HG03108 (cell line): ENCODE measurements around the gene SAG.
"Not testable (repeated sequence)": the region's sequence is repeated elsewhere in the genome, so short reads cannot be mapped to it uniquely, and the experiment has no call there.

Experiments
- ATAC-seq: cut with Tn5 transposase; IDR thresholded peaks from one replicate; pipeline ENCODE4 v1.9.1; 2021; ENCODE audit warnings: moderate library complexity; ENCODE audit not compliant: unreplicated experiment

SAG gene

DNA sequence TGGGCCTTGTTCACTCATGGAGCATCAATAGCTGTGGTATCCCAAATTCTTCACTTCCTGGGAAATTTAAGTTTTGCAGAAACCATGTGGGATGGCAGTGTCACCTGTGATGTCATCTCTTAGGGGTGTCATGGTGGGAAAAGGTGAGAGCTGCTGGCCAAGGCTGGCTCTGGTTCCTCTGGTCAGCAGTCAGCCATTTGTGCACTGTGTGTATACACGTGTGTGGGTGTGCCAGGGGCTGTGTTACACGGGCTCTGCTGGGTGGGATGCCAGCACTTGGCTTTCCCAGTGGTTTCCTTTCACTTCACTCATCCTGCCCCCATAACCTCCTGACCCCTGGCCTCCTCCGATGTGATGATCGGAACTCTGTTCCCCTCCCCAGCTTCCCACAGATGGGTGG is 21.3 kb downstream of the SAG start:
- ATAC-seq = no peak

DNA sequence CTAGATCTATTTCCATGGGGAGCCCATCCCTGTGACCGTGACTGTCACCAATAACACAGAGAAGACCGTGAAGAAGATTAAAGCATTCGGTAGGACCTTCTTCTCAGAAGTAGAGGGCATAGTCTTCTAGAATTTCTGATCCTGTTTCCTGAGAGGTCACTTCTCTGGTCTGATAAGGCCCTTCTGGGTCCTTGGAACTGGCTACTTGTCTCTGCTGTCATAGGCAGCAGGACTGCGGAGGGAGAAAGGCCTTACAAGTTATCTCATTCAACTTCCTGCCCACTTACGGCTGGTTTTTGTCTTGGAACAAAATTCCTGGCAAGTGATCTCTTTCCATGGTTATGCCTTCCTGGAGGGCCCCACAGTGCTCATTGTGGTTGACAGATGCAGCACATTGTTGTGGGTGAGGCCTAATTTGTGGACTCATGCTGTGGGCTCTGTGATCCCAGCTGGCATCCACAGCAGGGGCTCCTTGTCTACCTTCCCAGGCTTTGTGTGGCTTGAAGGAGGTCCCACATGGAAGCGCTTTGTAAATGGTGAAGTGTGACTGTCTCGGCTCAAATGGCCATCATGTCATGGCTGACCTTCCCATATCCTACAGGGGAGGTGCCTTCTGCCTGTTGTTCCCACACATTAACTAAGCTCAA is 22.0 kb downstream of the SAG start:
- no peak for ATAC-seq

DNA sequence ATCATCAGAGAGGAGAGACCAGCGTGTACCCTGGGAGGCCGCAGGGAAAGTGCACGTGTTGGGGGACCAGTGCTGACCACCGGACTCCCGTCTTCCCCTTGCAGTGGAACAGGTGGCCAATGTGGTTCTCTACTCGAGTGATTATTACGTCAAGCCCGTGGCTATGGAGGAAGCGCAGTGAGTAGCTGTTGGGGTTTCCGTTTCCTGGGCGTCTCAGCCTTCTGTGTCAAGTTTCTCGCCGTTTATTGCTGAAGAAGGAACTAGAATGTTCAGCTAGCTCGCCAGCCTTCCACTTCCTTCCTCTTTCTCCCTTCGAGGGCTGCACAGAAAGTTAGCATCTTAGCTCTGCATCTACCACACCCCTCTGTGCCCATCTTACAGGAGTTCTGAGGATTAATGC is 23.9 kb downstream of the SAG start:
- peak; percentile 88 for ATAC-seq

DNA sequence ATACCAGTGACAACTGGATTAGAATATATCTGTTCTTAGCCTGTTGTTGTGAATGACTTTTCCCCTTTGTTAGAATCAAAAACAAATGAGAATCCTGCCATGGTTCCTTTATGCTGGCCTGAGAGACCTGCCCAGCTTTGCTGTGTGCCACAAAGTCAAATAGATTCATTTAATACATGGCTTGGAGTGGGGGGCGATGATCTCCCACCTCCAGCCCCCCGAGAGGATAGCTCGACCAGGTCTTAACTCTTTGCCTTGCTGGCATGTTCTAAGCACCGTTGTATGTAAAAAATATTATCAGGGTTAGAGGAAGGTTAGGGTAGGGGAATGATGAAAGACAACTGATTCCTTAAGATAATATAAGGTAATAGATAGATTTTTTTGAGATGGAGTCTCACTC is 24.5 kb downstream of the SAG start:
- ATAC-seq = no peak

DNA sequence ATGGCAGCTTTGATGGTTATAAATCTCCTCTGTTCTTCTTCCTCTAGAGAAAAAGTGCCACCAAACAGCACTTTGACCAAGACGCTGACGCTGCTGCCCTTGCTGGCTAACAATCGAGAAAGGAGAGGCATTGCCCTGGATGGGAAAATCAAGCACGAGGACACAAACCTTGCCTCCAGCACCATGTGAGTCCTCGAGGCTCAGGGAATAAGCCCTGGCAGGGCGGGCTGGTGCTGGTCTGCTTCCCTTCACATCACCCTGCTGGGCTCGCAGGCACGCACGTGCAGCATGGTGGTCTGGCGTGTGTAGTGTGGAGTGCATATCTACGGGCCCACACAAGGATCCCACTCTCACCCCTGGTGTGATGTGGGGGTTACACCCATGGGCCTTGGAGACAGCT is 27.3 kb downstream of the SAG start:
- ATAC-seq = no peak

DNA sequence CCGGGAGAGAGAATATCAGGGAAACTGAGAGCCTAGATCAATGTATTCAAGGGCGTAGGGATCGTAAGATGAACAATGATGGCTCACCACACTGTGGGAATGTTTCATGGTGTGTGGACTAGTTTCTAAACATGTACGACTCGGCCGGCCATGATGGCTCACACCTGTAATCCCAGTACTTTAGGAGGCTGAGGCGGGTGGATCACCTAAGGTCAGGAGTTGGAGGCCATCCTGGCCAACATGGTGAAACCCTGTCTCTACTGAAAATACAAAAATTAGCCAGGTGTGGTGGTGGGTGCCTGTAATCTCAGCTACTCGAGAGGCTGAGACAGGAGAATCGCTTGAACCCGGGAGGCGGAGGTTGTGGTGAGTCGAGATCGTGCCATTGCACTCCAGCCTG is 28.5 kb downstream of the SAG start:
- ATAC-seq = not testable (repeated sequence)

DNA sequence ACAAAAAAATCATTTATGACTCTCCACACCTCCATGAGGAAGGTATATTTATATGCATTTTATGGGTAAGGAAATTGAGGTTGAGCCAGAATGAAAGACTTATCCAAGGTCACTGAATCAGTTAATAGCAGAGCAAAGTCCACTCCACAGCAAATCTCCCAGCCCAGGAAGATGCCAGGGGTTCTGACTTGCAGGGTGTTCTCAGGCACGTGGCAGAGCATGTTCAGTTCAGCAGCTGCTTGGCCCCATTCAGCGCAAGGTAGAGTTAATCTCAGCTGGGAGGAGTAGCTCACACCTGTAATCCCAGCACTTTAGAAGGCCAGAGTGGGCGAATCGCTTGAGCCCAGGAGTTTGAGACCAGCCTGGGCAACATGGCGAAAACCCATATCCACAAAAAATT is 28.9 kb downstream of the SAG start:
- ATAC-seq = no peak

DNA sequence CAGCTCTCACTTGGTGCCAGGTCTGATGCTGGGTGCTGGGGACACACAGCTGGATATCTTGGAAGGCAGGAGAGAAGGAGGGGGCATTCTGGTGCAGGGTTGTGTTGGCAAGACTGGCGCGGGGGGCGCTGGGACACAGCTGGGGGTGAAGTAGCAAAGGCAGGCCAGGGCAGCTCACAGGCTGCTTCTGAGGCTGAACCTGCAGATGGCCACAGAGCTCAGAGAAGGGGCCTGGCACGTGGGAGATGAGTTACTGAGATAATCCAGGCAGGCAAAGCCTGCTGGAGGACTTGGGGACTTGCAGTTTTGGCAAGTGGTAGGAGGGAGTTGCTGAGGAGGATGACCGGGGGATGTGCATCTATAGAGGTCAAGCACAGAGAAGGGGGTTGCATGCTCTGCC is 30.4 kb downstream of the SAG start:
- no peak for ATAC-seq

DNA sequence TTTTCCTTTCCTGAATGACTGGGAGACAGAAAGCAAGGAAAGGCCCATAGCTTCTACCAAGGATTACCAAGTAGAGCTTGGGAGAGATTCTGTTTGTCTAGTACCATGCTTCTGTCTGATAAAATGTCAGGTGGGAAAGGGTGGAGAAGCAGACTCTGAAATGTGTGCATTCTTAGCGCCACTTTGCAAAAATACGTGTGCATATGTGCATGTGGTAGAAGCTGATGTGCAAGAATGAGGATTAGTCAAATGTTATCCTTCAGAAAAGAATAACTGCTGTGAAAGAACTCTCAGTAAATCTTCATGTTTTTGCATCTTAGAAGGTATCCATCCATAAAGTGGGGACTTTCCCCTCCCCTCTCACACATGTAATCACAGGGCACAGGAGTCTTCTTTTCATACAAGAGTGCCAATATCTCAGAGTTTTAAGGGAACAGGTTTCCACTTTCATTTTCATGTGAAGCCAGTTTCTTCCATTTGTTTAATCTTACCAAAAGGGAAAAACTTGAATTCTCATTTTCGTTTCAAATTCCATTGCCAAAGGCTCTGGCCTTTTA is 31.3 kb downstream of the SAG start:
- no peak for ATAC-seq

DNA sequence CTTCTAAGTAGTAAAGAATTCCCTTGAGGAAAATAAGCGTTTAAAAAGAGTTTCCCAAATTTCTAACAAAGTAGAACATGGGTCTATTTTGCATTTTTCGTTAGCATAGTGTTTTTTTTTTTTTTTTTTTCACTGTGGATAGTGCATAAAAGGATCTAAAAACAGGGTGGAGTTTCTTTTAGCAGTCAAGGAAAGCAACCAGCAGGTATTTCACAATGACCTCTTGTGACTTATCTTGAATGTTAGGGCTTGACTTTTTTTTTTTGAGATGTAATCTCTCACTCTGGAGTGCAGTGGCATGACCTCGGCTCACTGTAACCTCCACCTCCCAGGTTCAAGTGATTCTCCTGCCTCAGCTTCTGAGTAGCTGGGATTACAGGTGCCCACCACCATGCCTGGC is 31.8 kb downstream of the SAG start:
- ATAC-seq = no peak

DNA sequence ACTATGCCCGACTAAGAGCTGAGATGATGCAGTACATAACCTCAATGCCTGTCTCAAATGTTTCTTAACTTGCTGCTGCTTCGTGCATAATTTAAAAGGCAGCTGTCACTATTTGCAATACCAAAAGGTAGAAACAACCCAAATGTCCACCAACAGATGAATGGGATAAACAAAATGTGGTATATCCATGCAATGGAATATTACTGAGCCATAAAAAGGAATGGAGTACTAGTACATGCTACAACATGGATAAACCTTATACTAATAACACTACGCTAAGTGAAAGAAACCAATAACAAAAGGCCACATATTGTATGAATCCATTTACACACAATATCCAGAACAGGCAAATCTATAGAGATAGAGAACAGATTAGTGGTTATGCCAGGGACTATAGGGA is 33.7 kb downstream of the SAG start:
- no peak for ATAC-seq

DNA sequence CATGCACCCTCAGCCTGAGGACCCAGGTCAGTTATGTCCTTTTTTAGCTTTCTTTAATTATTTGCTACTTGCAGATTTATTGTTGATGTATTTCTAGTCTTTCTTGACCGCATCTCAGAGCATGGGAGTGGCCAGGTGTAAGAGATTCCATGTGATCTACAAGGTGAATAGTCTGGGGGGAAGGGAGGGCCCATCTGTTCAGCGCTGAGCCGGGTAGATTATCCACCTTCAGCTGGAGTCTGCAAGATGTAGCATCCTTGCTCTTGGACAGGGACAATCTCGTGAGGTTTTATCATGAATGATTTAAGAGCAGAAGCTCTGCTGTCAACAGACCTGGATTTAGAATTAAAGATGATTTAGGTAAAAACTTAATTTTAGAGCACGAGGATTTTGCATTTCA is 34.7 kb downstream of the SAG start:
- ATAC-seq = no peak

DNA sequence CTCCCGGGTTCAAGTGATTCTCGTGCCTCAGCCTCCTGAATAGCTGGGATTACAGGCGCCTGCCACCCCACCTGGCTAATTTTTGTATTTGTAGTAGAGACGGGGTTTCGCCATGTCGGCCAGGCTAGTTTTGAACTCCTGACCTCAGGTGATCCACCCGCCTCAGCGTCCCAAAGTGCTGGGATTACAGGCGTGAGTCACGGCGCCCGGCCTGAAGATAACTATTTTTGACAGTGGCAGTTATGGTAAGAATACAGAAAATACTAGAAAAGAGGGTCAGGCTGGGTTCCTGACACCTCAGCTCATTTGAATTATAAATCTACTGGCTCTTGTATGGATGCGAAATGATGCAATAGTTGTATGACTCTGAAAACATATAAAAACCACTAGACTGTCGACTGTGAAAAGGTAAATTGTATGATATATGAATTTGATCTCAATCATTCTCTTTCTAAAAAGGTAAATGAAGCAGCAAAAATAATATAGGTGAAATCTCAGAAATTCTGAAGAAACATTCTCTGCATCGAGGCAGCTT is 35.6 kb downstream of the SAG start:
- ATAC-seq = no peak

DNA sequence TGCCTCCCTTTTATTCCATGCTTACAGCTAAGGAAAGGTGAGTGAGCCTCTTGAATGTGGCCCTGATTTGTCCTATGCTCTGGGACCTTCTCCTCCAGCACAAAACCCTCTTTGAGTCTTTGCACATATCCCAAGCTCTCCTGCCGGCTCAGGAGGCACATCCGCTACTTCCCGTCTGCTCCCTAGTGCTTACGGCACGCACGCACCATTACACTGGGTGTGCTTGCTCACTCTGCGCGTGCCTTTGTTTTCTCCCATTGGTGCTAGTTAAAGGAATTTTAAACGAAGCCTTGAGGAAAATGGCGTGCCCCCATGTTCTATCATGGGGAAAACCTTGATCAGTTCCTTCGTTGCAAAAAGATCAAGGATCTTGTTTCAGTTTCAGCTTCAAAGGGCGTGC is 38.8 kb downstream of the SAG start:
- no peak for ATAC-seq

DNA sequence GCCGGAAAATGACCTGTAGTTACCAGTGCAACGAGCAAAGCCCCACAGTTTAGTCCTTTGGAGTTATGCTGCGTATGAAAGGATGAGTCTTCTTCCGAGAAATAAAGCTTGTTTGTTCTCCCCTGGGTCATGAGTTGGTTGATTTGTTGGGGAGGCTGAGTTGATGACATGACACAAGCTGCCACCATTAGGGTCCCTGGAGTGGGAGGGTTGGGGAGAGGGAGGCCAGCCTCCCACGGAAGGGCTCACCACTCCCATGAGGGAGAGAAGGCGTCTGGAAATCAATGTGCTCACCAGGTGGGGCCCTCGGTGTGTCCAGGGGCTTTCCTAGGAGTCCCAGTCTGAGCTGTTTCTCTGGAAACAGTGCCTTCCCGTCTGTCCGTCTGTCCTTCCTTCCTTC is 39.3 kb downstream of the SAG start:
- ATAC-seq = no peak

DNA sequence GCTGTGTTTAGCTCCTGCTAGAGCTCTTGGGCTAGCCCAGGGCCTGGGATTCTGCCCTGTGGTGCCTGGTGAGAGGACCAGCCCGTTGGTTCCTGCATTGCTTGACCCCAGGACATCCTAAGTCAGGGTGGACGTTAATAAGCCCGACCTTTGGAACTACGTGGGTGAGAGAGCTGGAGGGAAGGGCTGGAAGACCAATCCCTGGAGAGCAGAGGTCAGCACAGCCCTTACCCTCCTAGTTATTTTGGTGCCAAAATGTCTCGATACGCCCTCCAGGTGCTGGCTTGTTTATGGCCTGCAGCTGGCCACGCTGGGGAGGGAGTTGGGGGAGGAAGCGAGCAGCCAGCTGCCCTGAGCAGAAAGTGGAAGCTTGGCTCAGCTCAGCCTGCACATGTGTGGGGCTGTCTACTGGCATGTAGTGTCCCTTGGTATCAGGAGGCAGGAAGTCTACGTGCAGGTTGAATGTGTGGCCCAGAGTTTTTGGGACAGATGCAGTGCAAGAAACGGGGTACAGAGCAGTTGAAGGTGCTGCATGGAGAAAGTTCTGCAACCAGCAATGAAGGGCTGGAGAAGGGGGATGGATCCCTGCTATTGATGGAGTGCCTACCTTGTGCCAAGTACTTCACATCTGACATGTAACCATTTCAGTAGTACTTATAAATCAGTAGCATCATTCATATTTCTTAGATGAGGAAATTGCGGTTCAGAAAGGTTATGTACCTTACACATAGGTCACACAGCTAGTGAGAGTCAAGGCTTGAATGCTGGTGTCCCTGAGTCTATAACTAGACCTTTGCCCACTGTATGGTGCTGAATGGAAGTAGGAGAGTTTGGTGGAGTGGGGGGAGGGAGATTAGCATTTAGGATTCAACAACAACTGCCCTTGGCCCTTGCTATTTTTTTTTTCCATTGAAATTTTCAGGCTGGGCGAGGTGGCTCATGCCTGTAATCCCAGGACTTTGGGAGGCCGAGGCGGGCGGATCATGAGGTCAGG is 41.7 kb downstream of the SAG start:
- ATAC-seq = peak; percentile 69

DNA sequence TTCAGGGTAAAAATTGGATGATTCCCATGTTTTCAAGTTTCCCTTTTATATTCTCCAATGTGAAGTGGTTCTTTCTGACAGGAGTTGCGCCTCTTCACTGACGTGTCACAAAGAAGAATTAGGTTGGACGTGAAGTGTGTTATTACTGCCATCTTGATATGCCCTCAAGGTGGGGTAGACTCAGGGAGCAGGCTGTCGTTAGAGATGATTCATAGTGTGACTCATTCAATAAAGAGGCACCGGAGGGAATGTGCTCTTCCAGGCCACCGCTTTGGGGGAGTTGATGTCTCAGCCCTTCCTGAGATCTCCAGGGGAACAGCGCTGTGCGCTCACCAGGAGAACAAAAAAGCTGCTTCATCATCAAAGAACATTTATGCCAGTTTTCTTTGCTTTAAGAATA is 43.1 kb downstream of the SAG start:
- ATAC-seq = no peak

DNA sequence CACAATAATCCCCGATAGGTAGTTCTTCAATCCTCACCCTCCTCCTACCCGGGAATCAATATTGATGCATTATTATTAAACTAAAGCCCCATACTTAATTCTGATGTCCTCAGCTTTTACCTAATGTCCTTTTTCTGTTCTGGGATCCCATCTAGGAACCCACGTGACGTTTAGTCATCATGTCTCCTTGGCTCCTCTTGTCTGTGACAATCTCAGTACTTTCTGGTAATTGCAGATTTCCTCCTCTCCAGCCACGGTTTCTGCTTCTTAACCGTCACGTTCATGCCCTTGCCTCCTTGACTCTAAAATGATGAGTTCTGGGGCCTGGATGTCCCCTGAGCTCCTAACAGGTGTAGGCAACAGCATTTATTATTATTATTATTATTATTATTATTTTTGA is 43.8 kb downstream of the SAG start:
- no peak for ATAC-seq

DNA sequence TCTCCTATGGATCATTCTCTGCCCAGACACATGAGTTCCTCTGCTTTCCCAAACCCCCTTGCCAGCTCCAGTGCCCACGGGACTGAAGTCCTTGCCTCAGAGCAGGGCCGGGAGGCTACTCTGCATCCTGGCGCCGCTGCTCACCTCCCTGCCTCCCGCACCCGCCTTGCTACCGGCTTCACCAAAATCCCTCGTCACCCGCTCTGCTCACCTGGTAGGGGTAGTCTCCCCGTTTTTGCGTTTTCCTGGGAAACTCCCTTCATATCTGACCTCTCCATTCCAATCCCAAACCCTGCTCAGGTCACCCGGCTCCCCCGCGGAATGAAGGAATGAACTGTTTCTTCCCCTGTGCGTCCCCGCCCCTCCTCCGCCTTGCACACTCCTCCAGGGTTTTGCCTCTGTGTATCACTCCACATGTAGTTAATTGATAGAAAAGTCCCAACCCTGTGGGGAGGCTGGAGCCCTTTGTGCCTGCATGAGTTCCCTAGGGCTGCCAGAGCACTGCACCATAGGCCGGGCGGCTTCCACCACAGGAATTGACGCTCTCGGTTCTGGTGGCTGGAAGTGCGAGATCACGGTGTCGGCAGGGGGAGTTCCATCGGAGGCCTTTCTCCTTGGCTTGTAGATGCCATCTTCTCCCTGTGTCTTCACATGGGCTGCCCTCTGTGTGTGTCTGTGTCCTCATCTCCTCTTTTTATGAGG is 44.7 kb downstream of the SAG start:
- ATAC-seq = no peak

DNA sequence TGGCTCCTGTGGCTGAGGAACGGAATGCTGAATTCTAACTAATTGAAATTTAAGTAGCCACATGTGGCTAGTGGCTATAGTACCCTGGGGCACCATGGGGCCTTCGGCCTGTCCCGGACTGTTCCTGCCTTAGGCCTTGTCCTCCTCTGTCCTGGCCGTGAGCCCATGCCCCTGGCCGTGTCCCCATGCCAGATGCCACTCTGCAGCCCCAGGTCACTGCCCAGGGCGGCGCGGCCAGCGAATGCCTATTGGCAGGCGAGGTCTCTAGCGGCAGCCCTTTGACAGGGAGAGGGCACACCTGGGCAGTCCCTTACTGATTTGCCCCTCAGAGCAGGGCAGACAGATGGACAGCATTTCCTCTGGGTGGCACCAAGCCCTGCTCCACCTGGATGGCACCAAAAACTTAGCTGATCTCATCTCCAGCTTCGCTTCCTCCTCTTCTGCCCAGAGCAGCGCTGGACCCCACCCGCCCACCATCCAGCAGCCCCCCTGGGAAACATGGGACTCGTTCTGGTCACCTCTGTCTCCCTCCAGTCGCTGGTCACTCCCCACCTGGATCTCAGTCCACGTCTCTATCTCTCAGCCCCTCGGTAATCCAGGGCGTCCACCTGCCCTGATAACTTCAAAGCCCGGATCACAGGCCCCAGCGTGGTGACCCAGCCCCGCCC is 45.6 kb downstream of the SAG start:
- no peak for ATAC-seq
